ENCODE results near the gene IDH2. TPM values are rescaled to one million over a fixed set of nuclear protein-coding genes. Genes with fewer than 3 reads are reported as not detected.

IDH2 gene
- total RNA-seq, 3 donors from 2014 or later, result 29.9 to 73.5 (median 58.7) TPM

DNA sequence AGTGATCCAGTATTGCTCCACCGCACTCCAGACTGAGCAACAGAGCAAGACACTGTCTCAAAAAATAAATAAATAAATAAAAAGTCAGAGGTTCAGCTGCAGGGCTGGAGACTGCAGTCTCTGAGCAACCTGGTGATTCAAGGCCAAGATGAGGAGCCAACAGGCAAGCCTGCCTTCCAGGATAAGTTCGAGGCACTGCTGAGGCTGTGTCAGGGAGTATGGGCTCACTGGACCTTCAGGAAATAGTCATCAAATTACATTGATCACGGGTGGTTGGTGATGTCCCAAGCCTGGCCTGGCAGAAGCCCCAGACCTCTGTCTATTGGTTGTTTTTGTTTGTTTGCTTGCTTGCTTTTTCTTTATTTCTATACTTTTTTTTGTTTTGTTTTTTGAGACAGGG is 41.5 kb downstream of the IDH2 start:
- no peaks in the 10 kb centered on the region for H3K9me3 ChIP-seq
- peaks cover 0 to 12% of the 10 kb centered on the region in 2 donors for H3K4me1 ChIP-seq
- TF ChIP-seq CTCF (IDR thresholded peaks at IDR 0.05) (no peak), POLR2AphosphoS5 (IDR thresholded peaks at IDR 0.05) (no peak)
- H3K36me3 ChIP-seq, result no peaks in the 10 kb centered on the region
- no peaks in the 10 kb centered on the region for H3K27me3 ChIP-seq
- intact Hi-C loops (cut with DNase I; ENCODE audit: low total_unique reads), result no loop called here
- no peak overlapping the region for H3K4me3 ChIP-seq
- DNase-seq (ENCODE audit: low spot score in 2 of 2), result no peak
- H3K27ac ChIP-seq, result peak overlapping the region in 1 of 2 donors; percentile 89

DNA sequence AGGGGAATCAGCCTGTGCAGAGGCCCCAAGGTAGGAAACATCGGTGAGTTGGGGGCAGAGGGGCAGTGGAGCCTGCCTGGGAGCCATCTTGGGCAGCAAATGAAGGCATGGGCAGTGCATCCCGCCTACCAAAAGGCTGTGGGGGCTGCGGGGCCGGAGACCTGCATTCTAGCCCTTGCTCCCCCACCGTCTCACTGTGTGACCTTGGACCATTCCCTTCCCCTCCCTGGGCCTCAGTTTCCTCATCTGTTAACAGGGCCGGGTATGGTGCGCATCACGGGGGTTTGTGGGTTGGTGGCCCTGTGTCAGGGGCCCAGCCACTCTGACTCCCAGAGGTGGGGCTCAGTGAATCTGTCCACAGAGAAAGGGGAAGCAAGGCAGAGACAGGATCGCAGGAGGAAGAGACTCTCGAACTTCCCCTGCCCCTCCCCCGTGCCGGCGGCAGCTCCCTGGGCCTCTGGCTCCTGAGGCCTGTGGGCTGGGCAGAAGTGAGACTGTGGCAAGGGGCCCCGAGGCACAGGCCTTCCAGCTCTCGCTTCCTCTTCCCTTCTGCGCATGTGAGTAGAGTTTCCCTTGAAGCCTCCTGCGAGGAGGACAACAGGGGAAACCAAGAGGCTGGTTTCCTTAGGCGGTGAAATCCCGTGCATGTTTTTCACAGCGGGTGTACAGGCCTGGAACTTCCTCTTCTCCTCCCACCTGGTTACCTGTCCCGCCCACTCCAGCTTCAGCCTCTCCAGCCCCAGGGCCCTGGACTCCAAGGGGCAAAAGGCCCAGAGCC is 42.9 kb downstream of the IDH2 start:
- intact Hi-C loops (cut with DNase I; ENCODE audit: low total_unique reads), result no loop called here
- TF ChIP-seq POLR2A (IDR thresholded peaks at IDR 0.05) (no peak), POLR2AphosphoS5 (IDR thresholded peaks at IDR 0.05) (peak in 1 of 3 donors; percentile 44)
- Histone ChIP-seq H3K36me3 (no peaks in the 10 kb centered on the region), H3K4me3 (no peak overlapping the region), H3K27ac (peak overlapping the region; percentile 79 to 89), H3K27me3 (no peaks in the 10 kb centered on the region), H3K4me1 (peaks cover 0 to 12% of the 10 kb centered on the region in 2 donors), H3K9me3 (no peaks in the 10 kb centered on the region)
- DNase-seq (ENCODE audit: low spot score in 2 of 2), result peak in 1 of 2 donors; percentile 59

- Histone ChIP-seq H3K27me3 (no peaks in the 10 kb centered on the region), H3K27ac (peak overlapping the region in 1 of 2 donors; percentile 89), H3K36me3 (no peaks in the 10 kb centered on the region), H3K4me1 (peaks cover 0 to 12% of the 10 kb centered on the region in 2 donors), H3K9me3 (no peaks in the 10 kb centered on the region), H3K4me3 (no peak overlapping the region)
- DNase-seq (ENCODE audit: low spot score in 2 of 2), result no peak
- TF ChIP-seq POLR2A (IDR thresholded peaks at IDR 0.05), result no peak
- intact Hi-C loops (cut with DNase I; ENCODE audit: low total_unique reads), result no loop called here
These were observed 43.5 kb downstream of the IDH2 start for GRCh38 chr15:90058775-90059174.

DNA sequence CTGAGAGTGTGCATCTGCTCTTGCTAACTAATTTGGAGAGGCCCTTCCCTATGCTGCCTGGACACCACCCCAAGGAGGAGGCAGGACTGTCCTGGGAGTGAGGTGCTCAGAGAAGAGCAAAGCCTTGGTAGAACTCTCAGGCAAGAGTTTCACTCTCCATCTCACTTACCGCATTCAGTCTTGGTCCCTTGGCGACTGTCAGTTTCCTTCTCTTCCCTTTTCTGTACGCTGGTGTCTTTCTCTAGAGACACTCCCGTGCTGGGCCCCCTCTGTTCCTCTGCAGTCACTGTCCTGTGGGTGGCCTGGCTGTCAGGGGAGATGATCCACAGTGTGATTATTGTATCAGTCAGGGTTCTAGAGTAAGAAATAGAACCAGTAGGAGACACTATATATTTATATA is 44.0 kb downstream of the IDH2 start:
- Histone ChIP-seq H3K27me3 (no peaks in the 10 kb centered on the region), H3K4me3 (no peak overlapping the region), H3K36me3 (no peaks in the 10 kb centered on the region), H3K27ac (no peak overlapping the region), H3K4me1 (peaks cover 0 to 12% of the 10 kb centered on the region in 2 donors), H3K9me3 (no peaks in the 10 kb centered on the region)
- no peak for TF ChIP-seq POLR2A (IDR thresholded peaks at IDR 0.05)
- TF ChIP-seq POLR2AphosphoS5 (IDR thresholded peaks at IDR 0.05), result no peak
- TF ChIP-seq CTCF (IDR thresholded peaks at IDR 0.05), result no peak
- no peak for DNase-seq (ENCODE audit: low spot score in 2 of 2)
- intact Hi-C loops (cut with DNase I; ENCODE audit: low total_unique reads), result no loop called here

GRCh38 chr15:90056529-90056928 is 45.7 kb downstream of the IDH2 start:
- no peak overlapping the region for H3K27ac ChIP-seq
- TF ChIP-seq POLR2A (IDR thresholded peaks at IDR 0.05) (no peak), POLR2AphosphoS5 (IDR thresholded peaks at IDR 0.05) (no peak), CTCF (IDR thresholded peaks at IDR 0.05) (no peak)
- H3K4me1 ChIP-seq, result no peaks in the 10 kb centered on the region

DNA sequence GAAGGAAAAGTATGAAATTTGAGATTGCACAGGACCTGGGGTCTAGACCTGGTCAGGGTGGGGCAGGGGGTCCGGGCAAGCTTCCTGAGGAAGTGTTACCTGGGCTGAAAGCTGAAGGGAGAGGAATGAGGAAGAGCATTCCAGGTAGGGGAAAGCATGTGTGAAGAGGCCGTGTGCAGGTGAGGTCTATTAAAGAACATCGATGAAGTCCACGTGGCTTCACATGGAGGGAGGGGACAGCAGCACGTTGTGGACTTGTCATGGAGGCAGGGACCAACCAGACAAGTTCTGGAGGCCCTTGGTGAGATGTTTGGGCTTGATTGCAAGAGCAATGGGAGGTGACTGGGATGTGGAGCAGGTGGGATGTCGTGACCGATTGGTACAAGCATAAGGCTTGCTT is 47.1 kb downstream of the IDH2 start:
- no peaks in the 10 kb centered on the region for H3K36me3 ChIP-seq
- intact Hi-C loops (cut with DNase I; ENCODE audit: low total_unique reads), result no loop called here
- no peaks in the 10 kb centered on the region for H3K9me3 ChIP-seq
- H3K4me3 ChIP-seq, result no peak overlapping the region
- TF ChIP-seq CTCF (IDR thresholded peaks at IDR 0.05) (no peak), POLR2AphosphoS5 (IDR thresholded peaks at IDR 0.05) (no peak), POLR2A (IDR thresholded peaks at IDR 0.05) (no peak)
- H3K27ac ChIP-seq, result peak overlapping the region in 1 of 2 donors; percentile 29
- H3K4me1 ChIP-seq, result no peaks in the 10 kb centered on the region
- H3K27me3 ChIP-seq, result no peaks in the 10 kb centered on the region
- DNase-seq (ENCODE audit: low spot score in 2 of 2), result no peak

More at GRCh38 chr15:90056529-90056928, 45.7 kb downstream of the IDH2 start:
- DNase-seq (ENCODE audit: low spot score in 2 of 2), result no peak
- Histone ChIP-seq H3K36me3 (no peaks in the 10 kb centered on the region), H3K9me3 (no peaks in the 10 kb centered on the region), H3K4me3 (no peak overlapping the region), H3K27me3 (no peaks in the 10 kb centered on the region)
- intact Hi-C loops (cut with DNase I; ENCODE audit: low total_unique reads), result no loop called here

All from breast epithelium (tissue), 4 donors.